Hepatocyte (in vitro differentiated cells): ENCODE data around the gene DOCK4.

ENCODE experiments used
- EZH2phosphoT487 ChIP-seq: fragments of 200-600 bp; sonication (generic); IDR thresholded peaks from one replicate; pipeline ENCODE4 v1.6.1; 2018; ENCODE audit warnings: antibody characterized with exemption, mild to moderate bottlenecking, low read depth, moderate library complexity; ENCODE audit not compliant: unreplicated experiment, severe bottlenecking
- TF ChIP-seq, protein P1 (sequence below): fragments of 200-600 bp; sonication (generic); IDR thresholded peaks from 2 replicates; pipeline ENCODE4 v1.5.1; 2016; ENCODE audit warnings: antibody characterized with exemption, mild to moderate bottlenecking; ENCODE audit not compliant: poor library complexity

DNA sequence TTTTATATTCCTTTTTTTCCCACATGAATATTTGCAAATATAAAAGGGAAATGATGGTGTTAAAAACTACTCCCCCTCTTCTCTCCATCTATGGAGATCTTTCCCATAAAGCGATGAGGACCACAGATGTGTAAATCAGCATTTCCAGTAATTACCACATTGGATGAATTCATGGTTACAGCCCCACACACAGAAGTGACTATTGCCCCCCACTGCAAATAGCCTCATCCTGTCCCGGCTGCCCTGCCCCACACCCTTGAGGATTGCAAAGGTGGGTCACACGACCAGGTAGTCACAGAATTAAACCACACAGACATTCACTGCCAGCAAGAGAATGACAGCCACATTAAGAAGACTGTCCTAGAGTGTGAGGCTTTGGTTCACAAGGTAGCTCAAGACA lies 145.1 kb downstream of the DOCK4 start:
- TF ChIP-seq, protein P1, sequence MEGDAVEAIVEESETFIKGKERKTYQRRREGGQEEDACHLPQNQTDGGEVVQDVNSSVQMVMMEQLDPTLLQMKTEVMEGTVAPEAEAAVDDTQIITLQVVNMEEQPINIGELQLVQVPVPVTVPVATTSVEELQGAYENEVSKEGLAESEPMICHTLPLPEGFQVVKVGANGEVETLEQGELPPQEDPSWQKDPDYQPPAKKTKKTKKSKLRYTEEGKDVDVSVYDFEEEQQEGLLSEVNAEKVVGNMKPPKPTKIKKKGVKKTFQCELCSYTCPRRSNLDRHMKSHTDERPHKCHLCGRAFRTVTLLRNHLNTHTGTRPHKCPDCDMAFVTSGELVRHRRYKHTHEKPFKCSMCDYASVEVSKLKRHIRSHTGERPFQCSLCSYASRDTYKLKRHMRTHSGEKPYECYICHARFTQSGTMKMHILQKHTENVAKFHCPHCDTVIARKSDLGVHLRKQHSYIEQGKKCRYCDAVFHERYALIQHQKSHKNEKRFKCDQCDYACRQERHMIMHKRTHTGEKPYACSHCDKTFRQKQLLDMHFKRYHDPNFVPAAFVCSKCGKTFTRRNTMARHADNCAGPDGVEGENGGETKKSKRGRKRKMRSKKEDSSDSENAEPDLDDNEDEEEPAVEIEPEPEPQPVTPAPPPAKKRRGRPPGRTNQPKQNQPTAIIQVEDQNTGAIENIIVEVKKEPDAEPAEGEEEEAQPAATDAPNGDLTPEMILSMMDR, result no peak
- no peak for TF ChIP-seq EZH2phosphoT487
